ENCODE measurements around the gene SLC24A3.
"Not testable (repeated sequence)": the region's sequence is repeated elsewhere in the genome, so short reads cannot be mapped to it uniquely, and the experiment has no call there.

The SLC24A3 gene

DNA sequence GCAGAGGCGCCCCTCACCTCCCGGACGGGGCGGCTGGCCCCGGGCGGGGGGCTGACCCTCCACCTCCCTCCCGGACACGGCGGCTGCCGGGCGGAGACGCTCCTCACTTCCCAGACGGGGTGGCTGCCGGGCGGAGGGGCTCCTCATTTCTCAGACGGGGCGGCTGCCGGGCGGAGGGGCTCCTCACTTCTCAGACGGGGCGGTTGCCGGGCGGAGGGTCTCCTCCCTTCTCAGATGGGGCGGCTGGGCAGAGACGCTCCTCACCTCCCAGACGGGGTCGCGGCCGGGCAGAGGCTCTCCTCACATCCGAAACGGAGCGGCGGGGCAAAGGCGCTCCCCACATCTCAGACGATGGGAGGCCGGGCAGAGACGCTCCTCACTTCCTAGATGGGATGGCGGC, 466.1 kb downstream of the SLC24A3 start:
- not testable (repeated sequence) for DNase-seq (ENCODE audit: low read depth)

GRCh38 chr20:19679900-19680495, 467.6 kb downstream of the SLC24A3 start:
- DNase-seq (ENCODE audit: low read depth), result no peak

DNA sequence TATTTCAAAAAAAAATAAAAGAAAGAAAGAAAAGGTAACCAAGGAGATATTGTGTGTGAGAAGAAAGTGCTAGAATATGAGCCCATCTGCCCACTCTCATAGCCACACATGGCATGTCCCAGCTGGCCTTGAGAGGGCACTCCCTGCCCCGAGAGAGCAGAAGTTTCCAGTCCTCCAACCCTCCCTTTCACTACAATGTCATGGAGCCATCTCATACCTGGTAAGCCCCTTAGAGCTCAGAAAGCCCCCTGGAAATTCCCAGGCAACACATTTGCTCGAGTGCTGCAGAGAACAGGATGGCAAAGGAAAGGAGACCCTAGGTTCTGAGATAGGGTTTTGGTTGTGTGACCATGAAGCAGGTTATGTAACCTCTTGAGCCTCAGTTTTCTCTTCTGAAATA, 469.8 kb downstream of the SLC24A3 start:
- no peak for DNase-seq (ENCODE audit: low read depth)

- no peak for DNase-seq (ENCODE audit: low read depth)
Observed at GRCh38 chr20:19683188-19683587, 470.7 kb downstream of the SLC24A3 start.

DNA sequence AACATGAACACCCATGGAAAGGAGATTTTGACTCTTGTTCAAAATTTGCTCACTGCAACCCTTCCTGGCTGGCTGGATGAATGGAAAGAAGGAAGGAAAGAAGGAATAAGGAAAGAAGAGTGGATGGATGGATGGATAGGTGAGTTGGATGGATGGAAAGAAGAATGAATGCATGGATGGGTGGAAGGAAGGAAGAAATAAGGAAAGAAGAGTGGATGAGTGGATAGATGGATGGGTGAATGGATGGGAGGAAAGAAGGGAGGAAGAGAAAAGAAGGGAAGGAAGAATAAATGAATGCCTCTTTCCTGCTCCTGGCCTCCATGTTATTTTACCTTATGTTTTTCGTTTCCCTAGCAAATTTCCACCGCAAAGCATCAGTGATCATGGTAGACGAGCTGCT, 471.4 kb downstream of the SLC24A3 start:
- DNase-seq (ENCODE audit: low read depth), result no peak

- DNase-seq (ENCODE audit: low read depth), result no peak
Observed at GRCh38 chr20:19688031-19688806, 475.8 kb downstream of the SLC24A3 start.

- no peak for DNase-seq (ENCODE audit: low read depth)
Observed at GRCh38 chr20:19690462-19690861, 478.0 kb downstream of the SLC24A3 start.

GRCh38 chr20:19691125-19691524, 478.7 kb downstream of the SLC24A3 start:
- no peak for DNase-seq (ENCODE audit: low read depth)

DNA sequence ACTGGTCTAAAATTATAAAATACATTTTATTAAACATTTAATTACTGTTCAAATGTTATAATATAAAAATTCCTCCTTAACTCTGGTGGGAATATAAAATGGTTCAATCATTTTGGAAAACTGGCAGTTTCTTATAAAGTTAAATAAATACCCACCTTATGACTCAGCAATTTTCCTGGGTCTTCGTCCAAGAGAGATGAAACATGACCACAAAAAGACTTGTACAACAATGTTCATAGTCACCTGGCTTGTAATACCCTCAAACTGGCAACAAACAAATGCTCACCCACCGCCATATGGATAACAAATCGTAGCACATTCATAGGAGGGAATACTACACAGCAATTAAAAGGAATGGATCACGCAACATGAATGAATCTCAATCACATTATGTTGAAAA, 479.7 kb downstream of the SLC24A3 start:
- DNase-seq (ENCODE audit: low read depth), result no peak

DNA sequence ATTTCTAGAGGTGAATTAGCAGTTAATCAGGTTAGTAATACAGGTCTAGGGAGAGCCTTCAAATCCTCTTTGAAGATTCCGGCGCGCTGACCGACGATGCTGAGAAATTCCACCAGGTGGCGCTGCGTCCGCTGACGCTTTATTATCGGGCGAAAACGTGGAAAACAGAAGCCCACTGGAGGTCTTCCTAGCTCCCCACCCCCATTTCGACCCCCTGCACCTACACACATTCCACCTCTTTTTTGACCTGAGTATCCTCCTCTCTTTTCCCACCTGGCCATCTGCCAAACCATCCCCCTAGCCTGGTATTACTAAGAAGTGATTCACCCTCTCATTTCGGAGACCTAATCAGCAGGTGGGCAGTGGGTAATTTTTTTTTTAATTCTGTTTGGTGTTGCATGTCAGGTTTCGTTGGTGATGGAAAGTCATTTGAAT, 480.3 kb downstream of the SLC24A3 start:
- peak; percentile 6 for DNase-seq (ENCODE audit: low read depth)

GRCh38 chr20:19693508-19693907, 481.1 kb downstream of the SLC24A3 start:
- DNase-seq (ENCODE audit: low read depth), result no peak

DNA sequence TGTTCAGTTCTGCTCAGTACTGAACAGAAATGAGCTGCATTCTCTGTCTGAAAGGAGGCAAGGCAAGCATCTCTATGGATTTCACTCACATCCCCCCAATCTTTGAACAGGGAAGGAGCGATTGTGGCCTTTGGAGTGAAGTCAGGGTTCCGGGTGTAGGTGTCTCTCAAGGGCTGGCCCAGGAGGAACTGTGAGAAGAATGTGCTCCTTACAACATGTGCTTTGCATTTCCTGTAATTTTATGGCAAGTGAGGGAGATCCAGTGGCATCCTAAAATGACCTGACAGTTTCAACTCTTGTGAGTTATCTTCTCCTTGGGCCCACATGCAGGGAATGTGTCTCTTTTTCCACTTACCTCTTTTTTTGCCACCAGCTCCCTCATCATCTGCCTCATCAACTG, 482.6 kb downstream of the SLC24A3 start:
- DNase-seq (ENCODE audit: low read depth), result no peak

DNA sequence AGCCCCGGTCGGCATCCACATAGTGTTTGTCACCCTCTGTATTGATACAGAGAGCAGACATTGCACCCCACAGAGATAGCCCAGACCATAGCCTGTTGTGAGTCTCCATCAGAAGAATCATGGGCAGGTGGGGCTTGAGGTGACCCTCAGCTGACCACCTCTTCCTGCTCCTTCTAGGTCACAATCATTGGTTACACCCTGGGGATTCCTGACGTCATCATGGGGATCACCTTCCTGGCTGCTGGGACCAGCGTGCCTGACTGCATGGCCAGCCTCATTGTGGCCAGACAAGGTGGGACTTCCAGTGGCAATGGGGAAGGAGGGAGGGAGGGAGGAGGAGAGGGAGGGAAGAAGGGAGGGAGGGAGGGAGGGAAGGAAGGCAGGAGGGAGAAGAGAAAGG, 484.2 kb downstream of the SLC24A3 start:
- DNase-seq (ENCODE audit: low read depth), result no peak

- no peak for DNase-seq (ENCODE audit: low read depth)
Observed at GRCh38 chr20:19697415-19697814, 485.0 kb downstream of the SLC24A3 start.

DNA sequence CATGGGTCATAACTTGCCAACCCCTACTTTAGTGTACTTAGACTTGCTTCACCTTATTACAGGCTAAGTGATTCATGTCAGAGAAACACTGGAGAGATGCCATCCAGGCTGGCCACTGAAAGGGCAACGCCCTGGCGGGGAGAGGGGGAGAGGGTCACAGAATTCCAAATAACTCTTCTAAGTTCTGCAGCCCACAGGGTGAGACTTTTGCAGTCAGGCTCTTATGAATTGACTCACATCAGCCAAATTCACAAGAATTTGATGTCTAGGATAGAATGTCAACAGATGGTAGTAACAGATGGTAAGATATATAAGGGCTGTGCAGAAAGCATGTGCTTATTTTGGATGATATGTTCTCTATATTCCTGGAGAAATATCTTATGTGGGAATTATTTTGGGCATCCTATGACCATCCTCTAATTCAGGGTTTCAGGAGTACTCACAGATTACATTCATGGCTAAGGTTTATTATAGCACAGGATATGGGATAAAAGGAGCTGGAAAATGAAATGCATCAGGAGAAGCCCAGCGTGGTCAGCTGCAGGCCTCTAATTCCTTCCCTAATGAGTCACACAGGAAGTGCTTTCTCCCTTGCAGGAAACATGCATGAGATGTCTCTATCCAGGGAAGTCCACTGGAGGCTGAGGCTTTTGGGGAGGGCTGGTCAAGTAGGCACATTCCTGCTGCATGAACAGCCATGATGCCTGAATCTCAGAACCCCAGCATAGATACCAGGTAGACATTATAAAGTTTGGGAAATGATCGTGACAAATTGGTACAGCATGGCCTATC, 486.9 kb downstream of the SLC24A3 start:
- DNase-seq (ENCODE audit: low read depth), result no peak

GRCh38 chr20:19701429-19701828, 489.0 kb downstream of the SLC24A3 start:
- DNase-seq (ENCODE audit: low read depth), result no peak

DNA sequence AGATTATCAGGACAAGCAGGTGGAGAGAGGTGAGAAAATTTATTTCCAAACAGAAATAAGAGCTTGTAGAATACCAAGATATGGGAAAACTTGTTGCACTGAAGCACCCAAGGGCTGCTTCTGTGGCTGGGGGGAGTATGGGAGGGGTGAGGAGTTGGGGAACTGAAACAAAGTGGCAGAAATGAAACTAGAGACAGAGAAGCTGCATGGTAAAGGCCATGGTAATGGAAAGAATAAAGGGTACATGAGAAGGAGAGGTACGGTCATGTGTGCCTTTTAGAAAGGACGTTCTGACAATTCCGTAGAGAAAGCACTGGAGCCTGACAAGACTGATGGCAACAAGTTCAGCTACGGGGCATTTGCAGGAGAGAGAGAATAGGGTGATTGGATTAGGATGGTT, 494.0 kb downstream of the SLC24A3 start:
- DNase-seq (ENCODE audit: low read depth), result no peak

DNA sequence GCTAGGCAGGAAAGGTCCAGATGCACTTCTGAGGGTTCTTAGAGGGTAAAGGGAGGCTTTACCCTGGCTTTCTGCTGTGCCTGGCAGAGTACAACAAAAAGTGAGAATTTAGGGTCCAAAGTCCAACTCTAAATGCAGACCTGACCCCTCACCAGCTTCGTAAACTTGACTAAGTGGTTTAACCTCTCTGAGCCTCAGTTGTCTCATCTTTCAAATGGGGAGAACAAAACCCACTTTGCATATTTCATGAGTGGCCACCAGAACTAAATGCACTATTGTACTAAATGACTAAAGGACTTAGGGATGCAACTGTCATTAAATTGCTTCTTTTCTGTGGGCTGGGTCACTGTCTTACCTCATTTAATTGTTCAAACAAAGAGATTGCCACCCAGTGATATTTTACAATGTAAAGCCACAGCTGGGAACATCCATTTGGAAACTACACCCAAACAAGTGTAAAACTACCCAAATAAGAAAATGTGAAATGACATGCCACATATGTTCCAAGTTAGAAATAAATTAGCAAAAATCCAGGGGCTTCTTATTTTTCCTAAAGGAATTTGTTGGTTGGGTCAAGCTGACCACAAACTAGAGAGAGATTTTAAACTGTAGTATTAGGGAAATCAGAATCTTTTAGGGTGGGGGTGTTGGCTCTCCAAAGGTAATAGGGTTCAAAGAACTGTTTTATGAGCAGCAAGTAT, 497.3 kb downstream of the SLC24A3 start:
- no peak for DNase-seq (ENCODE audit: low read depth)

GRCh38 chr20:19710336-19711120, 498.1 kb downstream of the SLC24A3 start:
- no peak for DNase-seq (ENCODE audit: low read depth)

- DNase-seq (ENCODE audit: low read depth), result no peak
Observed at GRCh38 chr20:19711126-19711525, 498.7 kb downstream of the SLC24A3 start.

DNA sequence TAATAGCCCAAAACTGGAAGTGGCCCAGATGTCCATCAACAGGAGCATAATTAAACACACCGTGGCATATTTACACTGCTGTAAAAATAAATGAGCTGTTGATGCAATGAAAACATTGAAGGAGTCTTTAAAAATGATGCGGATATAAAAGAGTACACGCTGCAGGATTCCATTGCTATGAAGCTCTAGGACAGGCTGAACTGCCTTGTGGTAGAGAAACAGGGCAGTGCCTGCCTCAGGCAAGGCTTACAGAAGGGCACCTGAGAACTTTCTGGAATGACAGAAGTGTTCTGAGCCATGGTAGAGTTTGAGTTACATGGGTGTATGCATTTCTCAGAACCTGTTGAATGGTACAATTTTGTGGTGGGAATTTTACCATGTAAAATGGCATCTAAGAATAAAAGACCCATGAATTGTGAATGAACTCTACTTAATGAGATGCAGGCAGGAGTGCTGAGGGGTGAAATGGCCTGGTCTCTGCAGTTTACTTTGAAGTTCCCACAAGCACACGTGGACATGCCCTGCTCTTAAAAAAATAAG, 500.3 kb downstream of the SLC24A3 start:
- DNase-seq (ENCODE audit: low read depth), result no peak
